ENCODE measurements around the gene GSTCD. TPM values are rescaled to one million over a fixed set of nuclear protein-coding genes. Genes with fewer than 3 reads are reported as not detected.

The GSTCD gene
- total and polyA plus RNA-seq, 2 of the 4 experiments (the other 2 are of a cell fraction): 5.2 to 20.3 TPM

DNA sequence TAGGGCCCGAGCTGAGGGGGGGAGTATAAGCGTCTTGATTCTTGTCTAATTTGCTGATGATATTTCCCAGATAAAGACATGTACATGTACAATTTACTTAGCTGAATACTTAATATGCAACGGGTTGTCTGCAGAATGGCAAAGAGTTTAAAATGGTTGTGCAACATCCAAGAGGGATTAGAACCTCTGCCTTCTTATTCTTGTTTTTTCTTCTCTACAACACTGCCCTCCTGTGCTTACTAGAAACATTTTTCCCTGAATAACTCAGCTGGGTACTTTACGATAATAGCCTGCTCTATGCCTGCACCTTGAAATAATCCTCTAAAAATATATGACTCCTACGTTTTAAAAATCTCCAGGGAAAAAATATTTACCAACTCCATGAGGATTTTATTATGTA is 41.9 kb upstream of the GSTCD start:
- no TSS peak for BruUV-seq (replicated peaks)
- Histone ChIP-seq H3K27me3 (ENCODE audit: control insufficient read depth, insufficient read depth, low read length) (no peaks in the 10 kb centered on the region), H2BK15ac (ENCODE audit: low read depth, low read length) (no peak overlapping the region), H3K27ac (ENCODE audit: insufficient read depth, low read length) (no peak overlapping the region), H3K4ac (ENCODE audit: low read depth, low read length) (no peak overlapping the region), H3K79me1 (ENCODE audit: low read depth in 1 of 2, low read length in 2 of 2) (no peaks in the 10 kb centered on the region), H2BK5ac (ENCODE audit: low read depth, low read length, poor library complexity, severe bottlenecking) (no peak overlapping the region), H2AK9ac (replicated peaks; ENCODE audit: low read depth, low read length, poor library complexity) (no peak overlapping the region), H3K4me3 (ENCODE audit: insufficient read depth, low read depth, low read length) (no peak overlapping the region), H3K9ac (ENCODE audit: low read depth, low read length) (no peak overlapping the region), H2AFZ (replicated peaks; ENCODE audit: low read length, poor library complexity) (no peak overlapping the region), H3K56ac (ENCODE audit: extremely low read depth, insufficient read depth, low read length) (no peak overlapping the region), H4K20me1 (ENCODE audit: insufficient read depth, low read length) (no peaks in the 10 kb centered on the region), H2AK5ac (ENCODE audit: low read depth, low read length) (no peak overlapping the region), H4K5ac (ENCODE audit: low read depth, low read length) (no peak overlapping the region), H2BK120ac (ENCODE audit: low read depth, low read length) (no peak overlapping the region), H3K9me3 (ENCODE audit: control insufficient read depth, insufficient read depth, low read length) (no peaks in the 10 kb centered on the region), H2BK20ac (ENCODE audit: low read depth, low read length) (no peak overlapping the region), H3K9me1 (ENCODE audit: insufficient read depth, low read length) (no peaks in the 10 kb centered on the region), H4K91ac (ENCODE audit: insufficient read depth, low read depth, low read length) (no peak overlapping the region), H3K14ac (replicated peaks; ENCODE audit: low read depth, low read length) (no peak overlapping the region), H3K18ac (ENCODE audit: low read depth, low read length) (no peak overlapping the region), H3K4me1 (ENCODE audit: control insufficient read depth, insufficient read depth, low read length) (no peaks in the 10 kb centered on the region), H3K36me3 (ENCODE audit: control insufficient read depth, insufficient read depth, low read length) (no peaks in the 10 kb centered on the region), H3K4me2 (ENCODE audit: low read depth, low read length) (no peak overlapping the region), H3K23ac (ENCODE audit: low read depth, low read length) (no peak overlapping the region), H4K8ac (ENCODE audit: low read depth in 2 of 2, low read length in 2 of 2) (no peak overlapping the region)
- DNase-seq (peak; percentile 16), ATAC-seq (ENCODE audit: low read depth) (peak; percentile 70)
- in situ Hi-C loops (cut with MboI; ENCODE audit: low sequenced_read_pairs) (no loop called here), dilution Hi-C loops (cut with HindIII; ENCODE audit: low sequenced_read_pairs, unreplicated experiment) (no loop called here), intact Hi-C loops (cut with micrococcal nuclease) (loop anchor here (5.0 kb wide), 1 partner anchor 144 kb away; no protein-coding TSS in a partner anchor)
- 0% methylated on average over 1 of the region's 5 CpGs; no CpG with 5 or more reads in 1 of the 2 experiments for WGBS, 2 experiments (ENCODE audit: extremely low coverage in 2 of 2, insufficient read length in 1 of 2)
- CTCF ChIA-PET: interaction anchor here (0.6 kb wide), 1 partner anchor 11 kb away, joined by 3 read pairs; no protein-coding TSS in a partner anchor
- no peak for TF ChIP-seq NFE2L2 (IDR thresholded peaks at IDR 0.05; ENCODE audit: low read depth, low read length)
- TF ChIP-seq, protein P1, sequence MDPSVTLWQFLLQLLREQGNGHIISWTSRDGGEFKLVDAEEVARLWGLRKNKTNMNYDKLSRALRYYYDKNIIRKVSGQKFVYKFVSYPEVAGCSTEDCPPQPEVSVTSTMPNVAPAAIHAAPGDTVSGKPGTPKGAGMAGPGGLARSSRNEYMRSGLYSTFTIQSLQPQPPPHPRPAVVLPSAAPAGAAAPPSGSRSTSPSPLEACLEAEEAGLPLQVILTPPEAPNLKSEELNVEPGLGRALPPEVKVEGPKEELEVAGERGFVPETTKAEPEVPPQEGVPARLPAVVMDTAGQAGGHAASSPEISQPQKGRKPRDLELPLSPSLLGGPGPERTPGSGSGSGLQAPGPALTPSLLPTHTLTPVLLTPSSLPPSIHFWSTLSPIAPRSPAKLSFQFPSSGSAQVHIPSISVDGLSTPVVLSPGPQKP (IDR thresholded peaks at IDR 0.05; ENCODE audit: borderline replicate concordance, low read depth, low read length): no peak
- TF ChIP-seq CHD1 (IDR thresholded peaks at IDR 0.05; ENCODE audit: low read depth, low read length): no peak
- TF ChIP-seq CEBPB (IDR thresholded peaks at IDR 0.05; ENCODE audit: low read depth, low read length): peak; percentile 47; the same call in 1 of the 2 replicates
- TF ChIP-seq MAZ (IDR thresholded peaks at IDR 0.05; ENCODE audit: borderline replicate concordance, low read depth, low read length): no peak
- TF ChIP-seq FOS (IDR thresholded peaks at IDR 0.05; ENCODE audit: low read depth, low read length): no peak
- no peak for TF ChIP-seq MXI1 (IDR thresholded peaks at IDR 0.05; ENCODE audit: borderline replicate concordance, low read depth, low read length)
- POLR2A ChIA-PET (ENCODE audit: unreplicated experiment): no interaction called here

Measured in IMR-90 (cell line).